ENCODE data around the gene CCDC157.
"Not testable (repeated sequence)": the region's sequence is repeated elsewhere in the genome, so short reads cannot be mapped to it uniquely, and the experiment has no call there.

CCDC157 gene

DNA sequence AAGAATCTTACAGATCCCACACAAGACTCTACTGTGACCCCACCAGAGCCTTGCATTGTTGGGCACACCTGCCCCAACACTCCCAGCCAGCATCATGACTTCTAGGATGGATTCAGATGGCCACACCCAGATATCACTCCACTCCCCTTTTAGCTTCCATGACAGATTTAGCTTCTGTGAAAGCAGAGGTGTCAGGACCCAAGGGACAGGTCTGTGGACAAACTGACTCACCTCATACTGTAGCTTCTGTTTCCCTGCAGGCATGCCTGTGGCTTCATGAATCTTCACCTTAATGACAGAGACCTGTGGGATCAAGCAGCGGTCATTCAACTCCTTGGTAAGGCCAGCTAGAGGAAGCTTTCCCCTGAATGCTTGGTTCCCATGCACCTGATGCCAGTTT, 21.6 kb upstream of the CCDC157 start:
- ChIA-PET CTCF (interaction anchor here (0.9 to 1.4 kb wide), 3 partner anchors 12 to 51 kb away, joined by 3 to 10 read pairs (median 3); no protein-coding TSS in a partner anchor), POLR2A (no interaction called here)
- H3K4me3 ChIP-seq (ENCODE audit: low read depth, low read length), result no peak overlapping the region
- DNase-seq (ENCODE audit: low read depth, low spot score), result no peak
- TF ChIP-seq, protein P1, sequence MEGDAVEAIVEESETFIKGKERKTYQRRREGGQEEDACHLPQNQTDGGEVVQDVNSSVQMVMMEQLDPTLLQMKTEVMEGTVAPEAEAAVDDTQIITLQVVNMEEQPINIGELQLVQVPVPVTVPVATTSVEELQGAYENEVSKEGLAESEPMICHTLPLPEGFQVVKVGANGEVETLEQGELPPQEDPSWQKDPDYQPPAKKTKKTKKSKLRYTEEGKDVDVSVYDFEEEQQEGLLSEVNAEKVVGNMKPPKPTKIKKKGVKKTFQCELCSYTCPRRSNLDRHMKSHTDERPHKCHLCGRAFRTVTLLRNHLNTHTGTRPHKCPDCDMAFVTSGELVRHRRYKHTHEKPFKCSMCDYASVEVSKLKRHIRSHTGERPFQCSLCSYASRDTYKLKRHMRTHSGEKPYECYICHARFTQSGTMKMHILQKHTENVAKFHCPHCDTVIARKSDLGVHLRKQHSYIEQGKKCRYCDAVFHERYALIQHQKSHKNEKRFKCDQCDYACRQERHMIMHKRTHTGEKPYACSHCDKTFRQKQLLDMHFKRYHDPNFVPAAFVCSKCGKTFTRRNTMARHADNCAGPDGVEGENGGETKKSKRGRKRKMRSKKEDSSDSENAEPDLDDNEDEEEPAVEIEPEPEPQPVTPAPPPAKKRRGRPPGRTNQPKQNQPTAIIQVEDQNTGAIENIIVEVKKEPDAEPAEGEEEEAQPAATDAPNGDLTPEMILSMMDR (IDR thresholded peaks at IDR 0.05; ENCODE audit: insufficient read depth, low read length, missing control alignments), result no peak

DNA sequence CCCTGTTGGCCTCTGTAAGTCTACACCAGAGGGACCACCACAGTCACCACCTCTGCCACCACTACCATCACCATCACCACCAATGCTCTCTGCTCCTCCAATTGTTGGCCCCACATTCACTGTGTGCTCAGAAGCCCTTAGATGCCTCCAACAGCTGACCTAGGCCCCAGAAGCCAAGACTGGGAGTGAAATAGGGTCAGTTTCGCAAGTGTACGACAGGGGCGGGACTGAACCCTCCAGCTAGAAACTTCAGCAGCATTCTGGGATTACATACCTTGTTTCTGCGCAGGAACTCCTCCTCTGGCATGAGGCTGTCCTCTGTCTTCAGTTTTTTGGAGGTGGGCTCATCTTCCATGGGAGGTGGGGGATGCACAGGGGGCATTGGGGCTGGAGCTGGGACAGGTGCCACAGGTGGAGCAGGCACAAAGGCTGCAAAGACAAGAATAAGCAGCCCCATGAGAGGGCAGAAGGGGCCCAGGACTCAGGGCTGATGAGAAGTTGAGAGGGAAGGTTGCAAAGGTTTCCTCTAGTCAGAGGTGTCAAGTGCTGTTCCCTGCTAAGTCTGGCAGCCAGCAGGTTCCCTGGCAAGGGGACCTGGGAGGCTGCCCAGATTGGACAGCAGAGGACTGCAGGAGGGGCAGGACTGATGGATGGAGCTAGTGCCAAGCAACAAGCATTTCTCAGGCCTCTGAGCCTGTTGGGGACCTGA, 19.9 kb upstream of the CCDC157 start:
- TF ChIP-seq, protein P1 (IDR thresholded peaks at IDR 0.05; ENCODE audit: insufficient read depth, low read length, missing control alignments), result no peak
- no peak for DNase-seq (ENCODE audit: low read depth, low spot score)
- no peak overlapping the region for H3K4me3 ChIP-seq (ENCODE audit: low read depth, low read length)
- POLR2A ChIA-PET, result no interaction called here
- CTCF ChIA-PET, result interaction anchor here (1.2 kb wide), 2 partner anchors 9 to 51 kb away, joined by 3 to 4 read pairs; partner anchors contain the start of gene RNF215

DNA sequence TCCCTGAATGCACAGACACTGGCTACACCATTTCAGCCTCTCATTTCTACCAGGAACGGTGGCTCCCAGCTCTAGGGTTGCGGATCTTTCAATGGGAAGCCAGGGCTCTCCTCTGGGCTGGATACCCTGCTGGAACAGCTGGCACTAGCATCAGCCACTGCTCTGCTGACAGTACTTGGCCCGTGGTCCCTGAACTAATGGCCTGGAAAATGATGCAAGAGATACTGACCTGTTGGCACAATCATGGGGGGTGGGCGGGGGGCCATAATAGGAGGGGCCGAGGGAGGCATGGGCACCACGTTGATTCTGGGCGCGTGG, 19.4 kb upstream of the CCDC157 start:
- TF ChIP-seq, protein P1 (IDR thresholded peaks at IDR 0.05; ENCODE audit: insufficient read depth, low read length, missing control alignments), result no peak
- no peak for DNase-seq (ENCODE audit: low read depth, low spot score)
- no peak overlapping the region for H3K4me3 ChIP-seq (ENCODE audit: low read depth, low read length)
- CTCF ChIA-PET, result interaction anchor here (1.2 kb wide), 1 partner anchor 9 kb away, joined by 3 read pairs; no protein-coding TSS in a partner anchor
- POLR2A ChIA-PET, result no interaction called here

DNA sequence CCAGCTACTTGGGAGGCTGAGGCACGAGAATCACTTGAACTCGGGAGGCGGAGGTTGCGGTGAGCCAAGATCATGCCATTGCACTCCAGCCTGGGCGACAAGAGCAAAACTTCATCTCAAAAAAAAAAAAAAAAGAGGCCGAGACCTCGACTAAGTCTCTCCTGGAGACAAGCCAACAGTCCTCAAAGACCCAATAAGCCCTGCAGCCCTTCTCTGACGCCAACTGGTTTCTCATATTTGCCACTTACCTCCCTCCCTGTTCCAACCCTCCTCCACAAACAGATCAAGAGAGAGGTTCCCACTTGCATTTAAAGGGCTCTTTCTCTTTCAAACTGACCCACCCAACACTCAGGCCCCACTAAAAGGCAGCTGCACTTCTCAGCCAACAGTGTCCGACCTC, 18.5 kb upstream of the CCDC157 start:
- CTCF ChIA-PET; DNase-seq (ENCODE audit: low read depth, low spot score); POLR2A ChIA-PET; H3K4me3 ChIP-seq (ENCODE audit: low read depth, low read length): not testable (repeated sequence)

DNA sequence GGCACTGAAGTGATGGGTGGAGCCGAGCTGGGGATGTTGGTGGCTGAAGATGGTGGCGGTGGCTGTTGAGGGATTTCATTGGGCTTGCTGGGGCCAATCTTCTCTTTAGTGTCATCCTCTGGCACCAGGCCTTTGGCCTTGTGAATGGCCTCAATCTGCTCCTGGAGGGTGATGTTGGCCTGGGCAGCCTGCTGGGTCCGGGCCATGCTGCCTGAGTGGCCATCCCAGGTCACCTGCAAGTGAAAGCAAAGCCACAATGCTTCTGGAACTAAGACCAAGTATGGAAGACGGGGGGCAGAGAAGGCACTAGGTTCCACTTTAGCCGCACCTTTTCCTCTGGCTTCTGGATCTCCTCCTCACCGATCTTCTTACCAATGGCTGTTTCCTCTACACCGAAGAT, 18.0 kb upstream of the CCDC157 start:
- POLR2A ChIA-PET, result interaction anchor here (0.8 kb wide), 1 partner anchor 12 kb away, joined by 3 read pairs; no protein-coding TSS in a partner anchor
- CTCF ChIA-PET, result interaction anchor here (1.6 kb wide), 1 partner anchor 10 kb away, joined by 6 read pairs; no protein-coding TSS in a partner anchor
- no peak overlapping the region for H3K4me3 ChIP-seq (ENCODE audit: low read depth, low read length)
- TF ChIP-seq, protein P1 (IDR thresholded peaks at IDR 0.05; ENCODE audit: insufficient read depth, low read length, missing control alignments), result no peak
- DNase-seq (ENCODE audit: low read depth, low spot score), result no peak

DNA sequence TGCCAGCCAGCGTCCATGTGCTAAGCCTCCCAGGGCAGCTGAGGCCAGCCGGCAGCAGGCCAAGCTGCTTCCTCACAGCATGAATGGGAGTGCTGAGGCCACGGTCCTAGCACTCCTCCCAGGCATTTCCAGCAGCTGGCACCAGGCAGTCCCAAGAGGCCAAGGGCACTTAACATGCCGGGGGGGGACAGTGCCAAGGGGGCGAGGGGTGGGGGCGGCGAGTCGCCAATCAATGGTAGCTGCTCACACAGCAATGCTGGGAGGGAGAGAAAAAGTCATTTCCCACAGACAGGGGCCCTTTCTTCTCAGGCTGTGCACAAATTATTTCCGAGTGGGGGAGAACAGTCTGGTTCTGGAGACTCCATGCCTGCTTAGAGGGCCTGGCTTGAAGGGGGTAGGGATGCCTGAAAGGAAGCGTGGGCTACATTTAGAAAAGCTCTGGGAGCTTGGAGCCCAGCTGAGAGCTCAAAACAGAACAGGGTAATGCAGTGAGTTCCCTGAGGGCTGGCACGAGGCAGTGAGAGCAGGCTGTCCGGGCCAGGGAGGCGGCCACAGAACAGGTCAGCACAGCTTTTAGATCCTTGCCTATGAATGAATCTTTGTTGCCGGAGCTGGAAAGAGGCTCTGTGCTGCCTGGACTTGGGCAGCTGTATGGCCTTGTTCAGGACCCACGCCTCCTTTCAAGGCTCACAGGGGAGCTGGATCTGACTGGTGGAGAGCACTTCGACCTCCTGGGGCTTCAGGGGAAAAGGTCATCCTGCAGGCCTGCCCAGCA, 15.7 kb upstream of the CCDC157 start:
- ChIA-PET CTCF (interaction anchor here (1.0 kb wide), 1 partner anchor 53 kb away, joined by 7 read pairs; no protein-coding TSS in a partner anchor), POLR2A (no interaction called here)
- TF ChIP-seq, protein P1 (IDR thresholded peaks at IDR 0.05; ENCODE audit: insufficient read depth, low read length, missing control alignments), result no peak
- no peak overlapping the region for H3K4me3 ChIP-seq (ENCODE audit: low read depth, low read length)
- no peak for DNase-seq (ENCODE audit: low read depth, low spot score)
